HCT116 (cell line): ENCODE data around the gene MYH6.
"Not testable (repeated sequence)": the region's sequence is repeated elsewhere in the genome, so short reads cannot be mapped to it uniquely, and the experiment has no call there.

Experiments
- ATF3 ChIP-seq: IDR thresholded peaks from 2 replicates; pipeline ENCODE4 v1.6.1; 2012
- CTCF ChIP-seq, 3 experiments: fragments of 200-600 bp in 1 of 3; sonication (generic) in 1 of 3; IDR thresholded peaks in 2 of 3; conservative IDR thresholded peaks in 1 of 3; 2 replicates each; pipeline ENCODE4 v1.5.1; 2012 to 2017; ENCODE audit warnings: low read depth in 2 of 3, low read length in 2 of 3, antibody characterized with exemption in 1 of 3, borderline replicate concordance in 1 of 3, control low read depth in 1 of 3, mild to moderate bottlenecking in 1 of 3, mixed read lengths in 1 of 3, mixed run types in 1 of 3, moderate library complexity in 1 of 3; ENCODE audit not compliant: insufficient read depth in 1 of 3
- EGR1 ChIP-seq: IDR thresholded peaks from 2 replicates; pipeline ENCODE4 v1.6.1; 2012; ENCODE audit warnings: low read depth
- EZH2 ChIP-seq: fragments of 200-600 bp; sonication (generic); IDR thresholded peaks from 2 replicates; pipeline ENCODE4 v1.6.1; 2017; ENCODE audit warnings: antibody characterized with exemption, mixed run types
- EZH2phosphoT487 ChIP-seq: fragments of 200-600 bp; IDR thresholded peaks from 2 replicates; pipeline ENCODE4 v1.6.1; 2018; ENCODE audit warnings: antibody characterized with exemption, borderline replicate concordance
- JUND ChIP-seq: IDR thresholded peaks from 2 replicates; pipeline ENCODE4 v1.6.1; 2012
- MAX ChIP-seq: IDR thresholded peaks from 2 replicates; pipeline ENCODE4 v1.6.1; 2012
- POLR2A ChIP-seq: IDR thresholded peaks from 2 replicates; pipeline ENCODE4 v1.7.0; 2011; ENCODE audit warnings: borderline replicate concordance; ENCODE audit not compliant: insufficient read depth, insufficient read length; ENCODE audit errors: extremely low read depth
- POLR2AphosphoS5 ChIP-seq: IDR thresholded peaks from 2 replicates; pipeline ENCODE4 v1.6.1; 2011; ENCODE audit warnings: mild to moderate bottlenecking, low read depth, low read length, moderate library complexity
- RAD21 ChIP-seq: IDR thresholded peaks from 2 replicates; pipeline ENCODE4 v1.6.1; 2012; ENCODE audit warnings: low read depth, mild to moderate bottlenecking
- ZFX ChIP-seq: fragments of 450-650 bp; IDR thresholded peaks from 2 replicates; pipeline ENCODE4 v1.6.1; 2017

- TF ChIP-seq EZH2; MAX; CTCF (IDR thresholded peaks at IDR 0.05 in 2 of 3, conservative IDR thresholded peaks at IDR 0.05 in 1 of 3; ENCODE audit: borderline replicate concordance in 1 of 3, insufficient read depth in 1 of 3, low read depth in 2 of 3, low read length in 2 of 3); RAD21; POLR2A; POLR2AphosphoS5; ATF3; JUND; EZH2phosphoT487; ZFX; EGR1: not testable (repeated sequence)
Observed at GRCh38 chr14:23425798-23426197, 17.7 kb upstream of the MYH6 start.
